A549 (cell line): ENCODE data around the gene RPL10.

Experiments used
- BCL3 ChIP-seq: fragments of >200 bp; sonication (Bioruptor Twin); formaldehyde crosslinking; IDR thresholded peaks from 3 replicates; pipeline ENCODE4 v1.6.1; 2016
- BHLHE40 ChIP-seq: IDR thresholded peaks from 2 replicates; pipeline ENCODE4 v1.6.1; 2012; ENCODE audit warnings: low read depth, low read length, inconsistent platforms
- CBX2 ChIP-seq: fragments of 200-600 bp; sonication (generic); IDR thresholded peaks from 2 replicates; pipeline ENCODE4 v1.6.1; 2016; ENCODE audit warnings: low read depth, mild to moderate bottlenecking, borderline replicate concordance
- CTCF ChIP-seq: fragments of >200 bp; sonication (Bioruptor Twin); formaldehyde crosslinking; IDR thresholded peaks from 3 replicates; pipeline ENCODE4 v1.5.1; 2016
- EP300 ChIP-seq, 2 experiments: fragments of >200 bp; sonication (Bioruptor Twin); formaldehyde crosslinking; IDR thresholded peaks; 2 replicates in 1 of 2; 3 replicates in 1 of 2; pipeline ENCODE4 v1.6.1; 2016 to 2017
- HOXA7 ChIP-seq: fragments of 250-450 bp; sonication (Bioruptor Pico); IDR thresholded peaks from 2 replicates; pipeline ENCODE4 v1.5.0; 2020; ENCODE audit warnings: mild to moderate bottlenecking, moderate library complexity
- MAZ ChIP-seq: fragments of 150-350 bp; IDR thresholded peaks from 2 replicates; pipeline ENCODE4 v1.6.1; 2014; ENCODE audit warnings: antibody characterized with exemption, low read depth, low read length, borderline replicate concordance
- MYC ChIP-seq: IDR thresholded peaks from 2 replicates; pipeline ENCODE4 v1.6.1; 2012; ENCODE audit warnings: mild to moderate bottlenecking, inconsistent platforms, low read length, improper control_type of control experiment, borderline replicate concordance
- POLR2A ChIP-seq: IDR thresholded peaks from 2 replicates; pipeline ENCODE4 v1.6.1; 2012; ENCODE audit warnings: mild to moderate bottlenecking, low read length
- SMC3 ChIP-seq: fragments of >200 bp; sonication (Bioruptor Twin); formaldehyde crosslinking; IDR thresholded peaks from 3 replicates; pipeline ENCODE4 v1.6.1; 2018; ENCODE audit warnings: inconsistent platforms
- USF2 ChIP-seq: fragments of 450-650 bp; IDR thresholded peaks from 2 replicates; pipeline ENCODE4 v1.6.1; 2014; ENCODE audit warnings: antibody characterized with exemption

DNA sequence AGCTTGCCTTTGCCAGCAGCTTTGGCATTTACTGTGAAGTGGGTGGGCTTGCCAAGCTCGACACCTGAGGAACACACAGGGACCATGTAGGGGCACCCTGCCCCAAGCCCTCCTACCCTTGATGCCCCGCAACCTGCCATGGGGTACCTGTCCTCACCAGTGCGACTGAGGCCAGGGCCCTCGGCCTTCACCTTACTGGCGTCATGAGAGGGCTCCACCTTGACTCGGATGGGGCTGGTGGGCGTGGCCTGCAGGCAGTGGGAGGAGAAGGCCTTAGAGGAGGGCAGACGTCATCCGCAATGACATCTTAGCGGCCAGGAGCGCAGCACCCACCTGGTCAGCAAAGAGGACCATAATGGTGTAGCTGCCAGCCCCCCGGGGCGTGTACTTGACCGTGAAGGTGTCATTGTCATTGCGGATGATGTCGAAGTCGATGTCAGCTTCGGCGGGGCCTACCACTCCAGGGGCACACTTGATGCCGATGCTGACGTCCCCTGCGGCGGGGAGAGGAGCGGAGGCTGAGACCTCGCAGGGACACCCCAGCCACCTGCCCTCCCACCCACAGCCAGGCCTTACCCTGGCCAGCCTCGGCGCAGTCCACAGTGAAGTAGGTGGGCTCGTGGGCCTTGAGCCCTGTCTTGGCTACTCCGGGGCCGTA is 36.0 kb upstream of the RPL10 start:
- TF ChIP-seq BHLHE40 (no peak), POLR2A (no peak), BCL3 (no peak), HOXA7 (CRISPR knock-in tag) (no peak), CTCF (no peak), MAZ (no peak), USF2 (no peak), EP300 (IDR thresholded peaks at IDR 0.05) (no peak), MYC (no peak), CBX2 (no peak), SMC3 (no peak)
